GM18526 (cell line): ENCODE data around the gene TYSND1.

Experiments used
- POLR2A ChIP-seq: IDR thresholded peaks from 3 replicates; pipeline ENCODE4 v1.6.1; 2011; ENCODE audit not compliant: insufficient read length; ENCODE audit errors: extremely low read depth

TYSND1 gene

GRCh38 chr10:70144372-70145110 lies 2.0 kb downstream of the TYSND1 start:
- TF ChIP-seq POLR2A: no peak

- TF ChIP-seq POLR2A: no peak
Measured at GRCh38 chr10:70142555-70142954, 3.9 kb downstream of the TYSND1 start.

- no peak for TF ChIP-seq POLR2A
Measured at GRCh38 chr10:70140297-70140696, 6.2 kb downstream of the TYSND1 start.

- no peak for TF ChIP-seq POLR2A
Measured at GRCh38 chr10:70139997-70140250, 6.6 kb downstream of the TYSND1 start.

GRCh38 chr10:70139151-70139996 lies 7.1 kb downstream of the TYSND1 start:
- no peak for TF ChIP-seq POLR2A

- TF ChIP-seq POLR2A: no peak
Measured at GRCh38 chr10:70137927-70138883, 8.3 kb downstream of the TYSND1 start.

GRCh38 chr10:70137135-70137534 lies 9.4 kb downstream of the TYSND1 start:
- TF ChIP-seq POLR2A: no peak

- no peak for TF ChIP-seq POLR2A
Measured at GRCh38 chr10:70135684-70136083, 10.8 kb downstream of the TYSND1 start.

GRCh38 chr10:70135046-70135445 lies 11.5 kb downstream of the TYSND1 start:
- no peak for TF ChIP-seq POLR2A

- peak; percentile 75 for TF ChIP-seq POLR2A
Measured at GRCh38 chr10:70132098-70133029, 14.1 kb downstream of the TYSND1 start, which contains the start of gene AIFM2. Gene AIFM2, minus strand, starts transcription at chr10:70132825. Its CDS starts 8,741 bp downstream, at chr10:70124084.

- no peak for TF ChIP-seq POLR2A
Measured at GRCh38 chr10:70131560-70131937, 15.0 kb downstream of the TYSND1 start.

GRCh38 chr10:70130878-70131559 lies 15.5 kb downstream of the TYSND1 start:
- no peak for TF ChIP-seq POLR2A

- no peak for TF ChIP-seq POLR2A
Measured at GRCh38 chr10:70126700-70127395, 19.7 kb downstream of the TYSND1 start.
